ENCODE results near the gene KREMEN2.
"Not testable (repeated sequence)": the region's sequence is repeated elsewhere in the genome, so short reads cannot be mapped to it uniquely, and the experiment has no call there.

KREMEN2 gene

GRCh38 chr16:2943716-2944115 lies 20.4 kb upstream of the KREMEN2 start:
- not testable (repeated sequence) for DNase-seq

GRCh38 chr16:2946649-2947048 lies 17.4 kb upstream of the KREMEN2 start:
- DNase-seq = no peak

GRCh38 chr16:2948807-2949704 lies 15.0 kb upstream of the KREMEN2 start:
- no peak for DNase-seq

- no peak for DNase-seq
These were observed 14.2 kb upstream of the KREMEN2 start for GRCh38 chr16:2949705-2950352.

- DNase-seq = no peak
These were observed 13.7 kb upstream of the KREMEN2 start for GRCh38 chr16:2950353-2950724.

- no peak for DNase-seq
These were observed 13.3 kb upstream of the KREMEN2 start for GRCh38 chr16:2950773-2951172.

GRCh38 chr16:2952679-2953078 lies 11.4 kb upstream of the KREMEN2 start:
- no peak for DNase-seq

GRCh38 chr16:2953706-2954627 lies 10.1 kb upstream of the KREMEN2 start:
- no peak for DNase-seq

- no peak for DNase-seq
These were observed 9.3 kb upstream of the KREMEN2 start for GRCh38 chr16:2954656-2955381.

- no peak for DNase-seq
These were observed 8.7 kb upstream of the KREMEN2 start for GRCh38 chr16:2955438-2955778.

- DNase-seq = no peak
These were observed 8.1 kb upstream of the KREMEN2 start for GRCh38 chr16:2955779-2956578.

- no peak for DNase-seq
These were observed 7.5 kb upstream of the KREMEN2 start for GRCh38 chr16:2956579-2956956.

- DNase-seq = no peak
These were observed 4.9 kb upstream of the KREMEN2 start for GRCh38 chr16:2959206-2959605.

GRCh38 chr16:2960183-2961010 lies 3.7 kb upstream of the KREMEN2 start:
- no peak for DNase-seq

- no peak for DNase-seq
These were observed 1.6 kb upstream of the KREMEN2 start for GRCh38 chr16:2962334-2963073.

GRCh38 chr16:2963074-2963722 lies 877 bp upstream of the KREMEN2 start:
- peak; percentile 46 to 57 for DNase-seq

GRCh38 chr16:2964475-2965336 lies 631 bp downstream of the KREMEN2 start:
- peak; percentile 68 to 71 for DNase-seq

GRCh38 chr16:2966043-2966807 lies 2.1 kb downstream of the KREMEN2 start:
- no peak for DNase-seq

All from CD4-positive, alpha-beta T cell treated with Interleukin-4 for 1 hour (primary cell).